Mucosa of stomach (tissue), 1 donor: ENCODE measurements around the gene SACM1L.

ENCODE experiments used
- H3K27me3 ChIP-seq: one replicate; pipeline ENCODE4 v1.7.0; 2013; ENCODE audit warnings: mild to moderate bottlenecking, low read length; ENCODE audit not compliant: control insufficient read depth, insufficient read depth
- H3K36me3 ChIP-seq: one replicate; pipeline ENCODE4 v1.7.0; 2013; ENCODE audit warnings: low read length; ENCODE audit not compliant: control insufficient read depth, insufficient read depth
- H3K4me1 ChIP-seq: one replicate; pipeline ENCODE4 v1.7.0; 2013; ENCODE audit warnings: mild to moderate bottlenecking, low read length; ENCODE audit not compliant: control insufficient read depth, insufficient read depth
- H3K4me3 ChIP-seq: one replicate; pipeline ENCODE4 v1.7.0; 2013; ENCODE audit warnings: low read length
- H3K9ac ChIP-seq: one replicate; pipeline ENCODE4 v1.7.0; 2013; ENCODE audit warnings: mild to moderate bottlenecking, low read length, moderate library complexity
- H3K9me3 ChIP-seq: one replicate; pipeline ENCODE4 v1.7.0; 2013; ENCODE audit warnings: mild to moderate bottlenecking, low read length, moderate library complexity; ENCODE audit not compliant: control insufficient read depth
- donor health status: Pancreatic carcinoma.

The SACM1L gene

DNA sequence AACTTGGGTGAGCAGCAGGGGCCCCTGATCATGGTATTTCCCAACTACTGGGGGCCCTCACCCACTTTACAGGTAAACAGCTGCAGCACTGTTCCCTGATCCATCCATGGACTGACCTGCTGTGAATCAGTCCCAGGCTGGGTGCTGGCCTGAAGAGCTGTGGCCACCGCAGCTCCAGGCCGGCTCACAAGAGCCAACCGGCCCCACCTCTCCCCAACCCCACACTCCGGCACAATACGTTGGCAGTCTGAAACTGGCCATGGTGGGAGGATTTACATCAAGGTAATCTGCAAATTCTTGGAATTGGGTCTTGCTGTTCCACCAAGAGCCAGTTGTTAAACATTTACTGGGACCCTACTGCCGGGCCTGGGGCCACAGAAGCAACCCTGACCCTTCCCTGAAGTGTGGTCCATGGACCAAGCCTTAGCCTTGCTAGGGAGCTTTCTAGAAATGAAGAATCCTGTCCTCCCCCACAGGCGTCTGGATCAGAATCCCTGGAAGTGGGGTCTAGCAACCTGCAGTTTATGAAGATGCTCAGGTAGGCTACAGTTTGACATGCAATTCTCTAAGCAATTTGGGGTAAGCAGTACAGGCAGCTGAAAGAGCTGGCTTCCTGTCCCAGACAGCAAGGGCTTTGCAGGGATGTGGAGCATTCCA is 103.4 kb downstream of the SACM1L start:
- Histone ChIP-seq H3K9ac (no peak overlapping the region), H3K4me1 (peaks cover 17% of the 10 kb centered on the region), H3K27me3 (peaks cover 27% of the 10 kb centered on the region)

DNA sequence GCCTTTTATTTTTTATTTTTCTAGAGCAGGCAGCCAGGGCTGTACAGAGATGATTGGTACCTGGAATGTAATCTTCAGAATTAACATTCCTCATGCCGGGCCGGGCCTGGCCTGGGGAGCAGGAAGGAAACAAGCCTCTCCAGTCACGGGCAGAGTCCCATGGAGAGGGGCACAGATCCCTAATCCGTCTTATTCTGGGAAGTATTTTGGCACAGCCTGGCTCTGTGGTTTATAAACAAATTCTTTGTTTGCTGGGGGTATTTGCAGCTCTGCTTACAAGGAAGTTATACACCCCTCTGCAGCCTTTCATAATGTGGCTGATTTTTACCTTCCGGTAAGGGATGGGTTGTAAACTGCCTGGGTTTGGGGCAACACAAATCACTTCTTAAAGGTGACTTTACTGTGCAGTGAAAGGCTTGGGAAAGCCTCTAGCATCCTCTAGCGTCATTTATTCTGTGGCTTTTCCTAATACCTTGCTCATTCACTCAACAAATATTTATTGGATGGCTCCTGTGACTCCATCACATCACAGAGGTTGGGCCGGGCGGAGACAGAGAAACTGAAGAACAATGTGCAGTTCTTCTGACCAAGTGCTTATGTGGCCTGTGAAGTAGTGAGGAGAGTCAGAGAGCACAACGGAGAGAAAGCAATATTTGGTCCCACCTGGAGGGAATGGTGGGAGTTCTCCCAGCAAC is 104.4 kb downstream of the SACM1L start:
- Histone ChIP-seq H3K4me1 (peaks cover 17% of the 10 kb centered on the region), H3K36me3 (no peaks in the 10 kb centered on the region), H3K4me3 (no peak overlapping the region), H3K27me3 (peaks cover 27% of the 10 kb centered on the region), H3K9me3 (no peaks in the 10 kb centered on the region), H3K9ac (no peak overlapping the region)

More for the DNA sequence above, 103.4 kb downstream of the SACM1L start:
- H3K9me3 ChIP-seq, result no peaks in the 10 kb centered on the region
- H3K36me3 ChIP-seq, result no peaks in the 10 kb centered on the region
- H3K4me3 ChIP-seq, result no peak overlapping the region

DNA sequence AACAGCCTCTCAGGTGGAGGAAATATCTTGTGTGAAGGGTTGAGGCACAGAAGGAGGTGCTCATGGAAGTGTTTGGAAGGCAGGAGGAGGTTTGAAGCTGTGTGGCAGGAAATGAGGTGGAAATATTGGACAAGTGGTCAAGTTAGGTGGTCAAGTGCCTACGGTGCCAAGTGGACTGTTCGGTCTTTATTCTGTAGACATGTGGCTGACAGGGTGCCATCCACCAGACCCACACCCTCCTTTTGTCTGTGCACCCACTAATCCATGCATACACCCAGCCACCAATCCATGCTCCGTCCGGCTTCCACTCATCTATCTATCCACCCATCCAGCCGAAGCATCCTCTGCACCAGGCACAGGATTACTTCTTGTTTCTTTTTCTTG is 105.0 kb downstream of the SACM1L start:
- Histone ChIP-seq H3K9ac (no peak overlapping the region), H3K27me3 (peaks cover 27% of the 10 kb centered on the region), H3K9me3 (no peaks in the 10 kb centered on the region), H3K4me1 (peaks cover 17% of the 10 kb centered on the region), H3K4me3 (no peak overlapping the region), H3K36me3 (no peaks in the 10 kb centered on the region)

DNA sequence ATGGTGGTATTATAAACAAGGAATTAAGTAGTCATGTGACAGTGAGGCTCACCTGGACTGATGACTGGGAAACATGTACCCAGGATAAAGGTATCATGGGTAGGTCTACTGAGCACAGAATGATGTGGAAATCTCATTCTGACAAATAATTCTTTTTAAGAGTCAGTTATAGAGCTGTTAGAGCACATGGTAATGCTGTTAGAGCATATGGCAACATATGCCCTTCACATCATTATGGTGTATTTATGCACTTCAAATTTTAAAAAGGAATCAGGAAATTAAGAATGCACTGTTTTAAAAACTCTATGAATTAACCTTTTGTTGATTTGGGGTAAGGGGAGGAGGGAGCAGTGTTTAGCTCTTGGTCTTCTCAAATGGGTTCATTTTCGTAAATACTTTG is 105.5 kb downstream of the SACM1L start:
- H3K36me3 ChIP-seq, result no peaks in the 10 kb centered on the region
- H3K4me1 ChIP-seq, result peaks cover 17% of the 10 kb centered on the region
- H3K9ac ChIP-seq, result no peak overlapping the region
- H3K27me3 ChIP-seq, result peaks cover 27% of the 10 kb centered on the region
- no peak overlapping the region for H3K4me3 ChIP-seq
- H3K9me3 ChIP-seq, result no peaks in the 10 kb centered on the region
